GM12878 (cell line): ENCODE results near the gene PSG2. TPM values are rescaled to one million over a fixed set of nuclear protein-coding genes. Genes with fewer than 3 reads are reported as not detected.
"Not testable (repeated sequence)": the region's sequence is repeated elsewhere in the genome, so short reads cannot be mapped to it uniquely, and the experiment has no call there.

Source experiments
- ATAC-seq: fragments of 200-7000 bp; cut with Tn5 transposase; 3 replicates; pipeline ENCODE4 v1.9.1; 2020; ENCODE audit warnings: mild to moderate bottlenecking, moderate library complexity
- BruUV-seq: library from RNA; stranded (reverse); fragments of 400-500 nt; replicated peaks from 2 replicates; lab custom pipeline; 2021; lab: Mats Ljungman, UMichigan
- CTCF ChIA-PET: fragments of 300-600 bp; sonication (Branson Sonifier 250); formaldehyde crosslinking; extraction: SDS; loops from one replicate; lab custom pipeline; 2021; ENCODE audit warnings: inconsistent platforms; lab: Yijun Ruan, JAX
- POLR2A ChIA-PET: fragments of 350-600 bp; formaldehyde crosslinking; extraction: SDS; loops from one replicate; lab custom pipeline; 2021; ENCODE audit warnings: inconsistent platforms; lab: Charles Lee
- RAD21 ChIA-PET: fragments of 300-600 bp; sonication (Branson Sonifier 250); formaldehyde crosslinking; loops from one replicate; lab custom pipeline; 2023; ENCODE audit warnings: antibody characterized with exemption; ENCODE audit not compliant: unreplicated experiment; lab: Charles Lee
- SMC1A ChIA-PET: fragments of 300-600 bp; sonication (Branson Sonifier 250); formaldehyde crosslinking; loops from one replicate; lab custom pipeline; 2023; ENCODE audit not compliant: unreplicated experiment, uncharacterized antibody; lab: Charles Lee
- DNase-seq: peaks from one replicate; pipeline ENCODE4 v3.0.0-alpha.2; 2011; ENCODE audit warnings: low read depth, low spot score
- FAIRE-seq: peaks from 3 replicates; lab custom pipeline; 2011; peaks lifted over from hg19 to GRCh38; lab: Jason Lieb, UNC
- H2AFZ ChIP-seq: 2 replicates; pipeline ENCODE4 v1.6.0; 2011; ENCODE audit warnings: low read depth, low read length, control low read depth; ENCODE audit not compliant: control insufficient read depth
- H3K27ac ChIP-seq: 2 replicates; pipeline ENCODE4 v1.5.1; 2011; ENCODE audit warnings: control low read depth; ENCODE audit not compliant: control insufficient read depth, insufficient read depth
- H3K27me3 ChIP-seq, 2 experiments: replicated peaks in 1 of 2; 2 replicates each; pipeline versions ENCODE4 v1.6.0 to v1.6.1; 2011; ENCODE audit warnings: low read length in 1 of 2; ENCODE audit not compliant: control insufficient read depth in 2 of 2, insufficient read depth in 2 of 2
- H3K36me3 ChIP-seq, 2 experiments: 2 replicates each; pipeline ENCODE4 v1.5.1; 2011; ENCODE audit warnings: low read length in 1 of 2; ENCODE audit not compliant: control insufficient read depth in 2 of 2, insufficient read depth in 2 of 2
- H3K4me1 ChIP-seq: 2 replicates; pipeline ENCODE4 v1.6.1; 2011; ENCODE audit warnings: mild to moderate bottlenecking, low read length, moderate library complexity, mixed read lengths; ENCODE audit not compliant: control insufficient read depth, insufficient read depth
- H3K4me2 ChIP-seq: 2 replicates; pipeline ENCODE4 v1.6.0; 2011; ENCODE audit warnings: control low read depth; ENCODE audit not compliant: control insufficient read depth, insufficient read depth
- H3K4me3 ChIP-seq: fragments of 200-600 bp; sonication (generic); 2 replicates; pipeline ENCODE4 v1.5.1; 2016
- H3K79me2 ChIP-seq: 2 replicates; pipeline ENCODE4 v1.6.0; 2011; ENCODE audit warnings: low read length; ENCODE audit not compliant: control insufficient read depth, insufficient read depth
- H3K9ac ChIP-seq: 2 replicates; pipeline ENCODE4 v1.8.0; 2011; ENCODE audit warnings: low read length, control low read depth, mixed read lengths; ENCODE audit not compliant: control insufficient read depth, insufficient read depth
- H3K9me3 ChIP-seq: replicated peaks from 3 replicates; pipeline ENCODE4 v1.5.1; 2011; ENCODE audit warnings: mild to moderate bottlenecking, low read length; ENCODE audit not compliant: control insufficient read depth, insufficient read depth
- H4K20me1 ChIP-seq: 2 replicates; pipeline ENCODE4 v1.6.0; 2011; ENCODE audit not compliant: control insufficient read depth, insufficient read depth
- BHLHE40 ChIP-seq, 2 experiments: fragments of 450-650 bp in 1 of 2; IDR thresholded peaks; 2 replicates each; pipeline ENCODE4 v1.6.1; 2011 to 2017; ENCODE audit warnings: low read depth in 2 of 2, borderline replicate concordance in 1 of 2, improper control_type of control experiment in 1 of 2, low read length in 1 of 2, mild to moderate bottlenecking in 1 of 2
- NBN ChIP-seq: fragments of 450-650 bp; IDR thresholded peaks from 2 replicates; pipeline ENCODE4 v1.6.1; 2016
- TCF7 ChIP-seq: IDR thresholded peaks from 2 replicates; pipeline ENCODE4 v1.6.1; 2014; ENCODE audit warnings: antibody characterized with exemption, borderline replicate concordance
- WGBS: methylation state at CpG from one replicate; pipeline ENCODE4 v1.1.6; 2016; ENCODE audit warnings: low lambda C conversion rate; ENCODE audit not compliant: insufficient replicate concordance, insufficient coverage; ENCODE audit errors: missing lambda C conversion rate; 5-methylcytosine and 5-hydroxymethylcytosine counted together
- in situ Hi-C: fragments of 300-500 bp; cut with MboI; formaldehyde crosslinking; loops from 9 replicates; pipeline ENCODE4 v1.14.3; 2018; ENCODE audit warnings: mixed read lengths
- intact Hi-C: fragments of 100-400 bp; cut with micrococcal nuclease; formaldehyde crosslinking; loops from one replicate; pipeline ENCODE4 v1.14.2; 2022; ENCODE audit not compliant: unreplicated experiment
- polyA plus RNA-seq, 11 experiments: library from polyadenylated mRNA; depleted of rRNA in 4 of 11; unstranded in 6 of 11; stranded (reverse) in 5 of 11; fragments of >200 nt; fragmentation: Nextera tagmentation in 4 of 11; fragmentation: Illumina TruSeq in 1 of 11; extraction: Ambion mirVana in 4 of 11; extraction: Trizol in 1 of 11; gene quantifications; 1 replicate in 1 of 11; 2 replicates in 10 of 11; pipeline versions ENCODE4 v1.2.1 to v1.2.3, GENCODE V29; 2011 to 2016; ENCODE audit warnings: inconsistent platforms in 2 of 11, missing spikeins in 2 of 11, low read depth in 1 of 11
- total RNA-seq, 4 experiments: library from RNA; depleted of rRNA in 3 of 4; stranded (reverse); fragments of >200 nt in 3 of 4; fragmentation: Illumina TruSeq in 1 of 4; extraction: Trizol in 1 of 4; gene quantifications; 2 replicates each; pipeline versions ENCODE4 v1.2.1 to v1.2.3, GENCODE V29; 2013 to 2021
- TF ChIP-seq, protein P1 (sequence below): IDR thresholded peaks from 2 replicates; pipeline ENCODE4 v1.6.1; 2011; ENCODE audit warnings: borderline replicate concordance, low read depth, mild to moderate bottlenecking, moderate library complexity, low read length; ENCODE audit not compliant: insufficient read depth, poor library complexity, severe bottlenecking
- TF ChIP-seq, protein P2 (sequence below): IDR thresholded peaks from 2 replicates; pipeline ENCODE4 v1.6.1; 2012; ENCODE audit warnings: improper control_type of control experiment, low read depth, low read length; ENCODE audit not compliant: insufficient replicate concordance
- TF ChIP-seq, protein P3 (sequence below), 3 experiments: IDR thresholded peaks in 2 of 3; conservative IDR thresholded peaks in 1 of 3; 2 replicates each; pipeline ENCODE4 v1.5.1; 2011; ENCODE audit warnings: low read depth in 3 of 3, low read length in 3 of 3, mild to moderate bottlenecking in 3 of 3, control low read depth in 2 of 3, moderate library complexity in 2 of 3, inconsistent platforms in 1 of 3, mixed read lengths in 1 of 3; ENCODE audit not compliant: control insufficient read depth in 2 of 3, insufficient read depth in 1 of 3; ENCODE audit errors: extremely low read depth in 1 of 3

The PSG2 gene
- total and polyA plus RNA-seq, 10 of the 15 experiments (the other 5 are each of a cell fraction or from before 2014, with no cell fraction given), result not detected

DNA sequence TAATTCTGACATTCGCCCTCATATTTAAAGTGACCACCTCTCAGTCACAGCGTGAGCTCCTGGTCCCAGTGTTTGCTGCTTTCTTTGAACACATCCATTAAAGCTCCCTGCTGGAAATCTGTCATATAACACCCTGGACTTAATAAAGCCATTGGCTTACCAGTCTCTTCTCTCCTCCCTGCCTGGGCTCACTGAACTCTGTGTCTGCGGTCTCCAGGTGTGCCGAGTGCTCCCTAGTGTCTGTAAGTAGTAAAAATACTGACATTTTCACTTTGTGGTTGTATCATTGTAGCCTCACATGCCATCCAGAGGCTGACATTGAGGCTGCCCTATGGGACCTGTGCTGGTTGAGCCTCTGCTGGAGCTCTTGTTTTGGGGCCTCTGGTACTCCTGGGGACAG is 53.6 kb downstream of the PSG2 start (continued):
- TF ChIP-seq, protein P1, sequence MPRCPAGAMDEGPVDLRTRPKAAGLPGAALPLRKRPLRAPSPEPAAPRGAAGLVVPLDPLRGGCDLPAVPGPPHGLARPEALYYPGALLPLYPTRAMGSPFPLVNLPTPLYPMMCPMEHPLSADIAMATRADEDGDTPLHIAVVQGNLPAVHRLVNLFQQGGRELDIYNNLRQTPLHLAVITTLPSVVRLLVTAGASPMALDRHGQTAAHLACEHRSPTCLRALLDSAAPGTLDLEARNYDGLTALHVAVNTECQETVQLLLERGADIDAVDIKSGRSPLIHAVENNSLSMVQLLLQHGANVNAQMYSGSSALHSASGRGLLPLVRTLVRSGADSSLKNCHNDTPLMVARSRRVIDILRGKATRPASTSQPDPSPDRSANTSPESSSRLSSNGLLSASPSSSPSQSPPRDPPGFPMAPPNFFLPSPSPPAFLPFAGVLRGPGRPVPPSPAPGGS, result no peak
- TF ChIP-seq, protein P2, sequence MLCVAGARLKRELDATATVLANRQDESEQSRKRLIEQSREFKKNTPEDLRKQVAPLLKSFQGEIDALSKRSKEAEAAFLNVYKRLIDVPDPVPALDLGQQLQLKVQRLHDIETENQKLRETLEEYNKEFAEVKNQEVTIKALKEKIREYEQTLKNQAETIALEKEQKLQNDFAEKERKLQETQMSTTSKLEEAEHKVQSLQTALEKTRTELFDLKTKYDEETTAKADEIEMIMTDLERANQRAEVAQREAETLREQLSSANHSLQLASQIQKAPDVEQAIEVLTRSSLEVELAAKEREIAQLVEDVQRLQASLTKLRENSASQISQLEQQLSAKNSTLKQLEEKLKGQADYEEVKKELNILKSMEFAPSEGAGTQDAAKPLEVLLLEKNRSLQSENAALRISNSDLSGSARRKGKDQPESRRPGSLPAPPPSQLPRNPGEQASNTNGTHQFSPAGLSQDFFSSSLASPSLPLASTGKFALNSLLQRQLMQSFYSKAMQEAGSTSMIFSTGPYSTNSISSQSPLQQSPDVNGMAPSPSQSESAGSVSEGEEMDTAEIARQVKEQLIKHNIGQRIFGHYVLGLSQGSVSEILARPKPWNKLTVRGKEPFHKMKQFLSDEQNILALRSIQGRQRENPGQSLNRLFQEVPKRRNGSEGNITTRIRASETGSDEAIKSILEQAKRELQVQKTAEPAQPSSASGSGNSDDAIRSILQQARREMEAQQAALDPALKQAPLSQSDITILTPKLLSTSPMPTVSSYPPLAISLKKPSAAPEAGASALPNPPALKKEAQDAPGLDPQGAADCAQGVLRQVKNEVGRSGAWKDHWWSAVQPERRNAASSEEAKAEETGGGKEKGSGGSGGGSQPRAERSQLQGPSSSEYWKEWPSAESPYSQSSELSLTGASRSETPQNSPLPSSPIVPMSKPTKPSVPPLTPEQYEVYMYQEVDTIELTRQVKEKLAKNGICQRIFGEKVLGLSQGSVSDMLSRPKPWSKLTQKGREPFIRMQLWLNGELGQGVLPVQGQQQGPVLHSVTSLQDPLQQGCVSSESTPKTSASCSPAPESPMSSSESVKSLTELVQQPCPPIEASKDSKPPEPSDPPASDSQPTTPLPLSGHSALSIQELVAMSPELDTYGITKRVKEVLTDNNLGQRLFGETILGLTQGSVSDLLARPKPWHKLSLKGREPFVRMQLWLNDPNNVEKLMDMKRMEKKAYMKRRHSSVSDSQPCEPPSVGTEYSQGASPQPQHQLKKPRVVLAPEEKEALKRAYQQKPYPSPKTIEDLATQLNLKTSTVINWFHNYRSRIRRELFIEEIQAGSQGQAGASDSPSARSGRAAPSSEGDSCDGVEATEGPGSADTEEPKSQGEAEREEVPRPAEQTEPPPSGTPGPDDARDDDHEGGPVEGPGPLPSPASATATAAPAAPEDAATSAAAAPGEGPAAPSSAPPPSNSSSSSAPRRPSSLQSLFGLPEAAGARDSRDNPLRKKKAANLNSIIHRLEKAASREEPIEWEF, result no peak
- no peak for TF ChIP-seq BHLHE40 (IDR thresholded peaks at IDR 0.05; ENCODE audit: borderline replicate concordance in 1 of 2, low read depth in 2 of 2, low read length in 1 of 2)
- TF ChIP-seq NBN, result no peak
- TF ChIP-seq TCF7, result no peak

DNA sequence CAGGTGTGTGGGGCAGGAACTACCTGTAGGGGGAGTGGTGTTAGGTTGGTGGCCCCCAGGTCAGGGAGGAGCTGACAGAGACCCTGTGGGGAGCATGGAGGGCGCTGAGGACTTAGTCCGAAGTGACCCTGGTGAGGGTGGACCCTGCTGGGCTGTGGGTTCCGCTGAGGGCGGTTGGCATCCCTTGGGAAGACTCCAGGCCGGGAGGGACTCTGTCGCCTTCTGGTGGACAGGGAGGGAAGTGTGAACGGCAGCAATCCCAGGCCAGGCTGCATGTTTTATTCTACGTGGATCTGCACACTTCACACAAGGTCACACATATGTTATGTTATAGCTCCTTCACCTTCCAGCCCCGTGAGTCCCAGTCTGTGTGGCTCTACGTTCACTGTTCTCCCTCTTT is 54.5 kb downstream of the PSG2 start:
- SMC1A ChIA-PET, H2AFZ ChIP-seq, BruUV-seq, H3K4me2 ChIP-seq, RAD21 ChIA-PET, H3K4me1 ChIP-seq, in situ Hi-C loops, FAIRE-seq, intact Hi-C loops, H3K36me3 ChIP-seq, H3K9me3 ChIP-seq, DNase-seq, H3K4me3 ChIP-seq, H4K20me1 ChIP-seq, H3K9ac ChIP-seq, CTCF ChIA-PET, H3K27me3 ChIP-seq, H3K79me2 ChIP-seq, POLR2A ChIA-PET, ATAC-seq, H3K27ac ChIP-seq: not testable (repeated sequence)
- TF ChIP-seq, protein P3, sequence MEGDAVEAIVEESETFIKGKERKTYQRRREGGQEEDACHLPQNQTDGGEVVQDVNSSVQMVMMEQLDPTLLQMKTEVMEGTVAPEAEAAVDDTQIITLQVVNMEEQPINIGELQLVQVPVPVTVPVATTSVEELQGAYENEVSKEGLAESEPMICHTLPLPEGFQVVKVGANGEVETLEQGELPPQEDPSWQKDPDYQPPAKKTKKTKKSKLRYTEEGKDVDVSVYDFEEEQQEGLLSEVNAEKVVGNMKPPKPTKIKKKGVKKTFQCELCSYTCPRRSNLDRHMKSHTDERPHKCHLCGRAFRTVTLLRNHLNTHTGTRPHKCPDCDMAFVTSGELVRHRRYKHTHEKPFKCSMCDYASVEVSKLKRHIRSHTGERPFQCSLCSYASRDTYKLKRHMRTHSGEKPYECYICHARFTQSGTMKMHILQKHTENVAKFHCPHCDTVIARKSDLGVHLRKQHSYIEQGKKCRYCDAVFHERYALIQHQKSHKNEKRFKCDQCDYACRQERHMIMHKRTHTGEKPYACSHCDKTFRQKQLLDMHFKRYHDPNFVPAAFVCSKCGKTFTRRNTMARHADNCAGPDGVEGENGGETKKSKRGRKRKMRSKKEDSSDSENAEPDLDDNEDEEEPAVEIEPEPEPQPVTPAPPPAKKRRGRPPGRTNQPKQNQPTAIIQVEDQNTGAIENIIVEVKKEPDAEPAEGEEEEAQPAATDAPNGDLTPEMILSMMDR (IDR thresholded peaks at IDR 0.05 in 2 of 3, conservative IDR thresholded peaks at IDR 0.05 in 1 of 3; ENCODE audit: control insufficient read depth in 2 of 3, extremely low read depth in 1 of 3, insufficient read depth in 1 of 3, low read depth in 3 of 3, low read length in 3 of 3), result 0 out of 6 replicates have a peak, but pooled peaks of 2 of the 3 experiments have one; percentile 1 to 9
- WGBS, result 20% methylated on average over 8 of the region's 10 CpGs

DNA sequence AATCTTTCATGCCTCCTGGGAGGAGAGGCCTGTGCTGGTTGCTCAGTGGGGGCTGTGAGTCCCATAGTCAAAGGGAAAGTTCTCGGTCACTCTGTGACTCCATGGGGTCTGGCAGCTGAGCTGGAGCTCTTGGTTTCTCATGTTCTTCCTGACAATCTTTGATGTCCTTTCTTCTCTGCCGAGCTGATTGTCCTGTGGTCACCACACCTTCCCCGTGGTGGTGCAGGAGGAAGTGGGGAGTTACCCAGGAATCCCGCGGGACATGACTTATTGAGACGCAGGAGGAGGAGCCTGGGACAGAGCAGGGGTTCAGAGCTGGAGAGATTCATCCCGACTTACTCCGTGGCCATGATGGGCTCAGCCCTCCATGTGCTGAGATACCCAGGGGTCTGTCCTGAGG is 55.4 kb downstream of the PSG2 start:
- H4K20me1 ChIP-seq, H3K4me2 ChIP-seq, H3K79me2 ChIP-seq, H3K36me3 ChIP-seq, H3K4me3 ChIP-seq, SMC1A ChIA-PET, H2AFZ ChIP-seq, RAD21 ChIA-PET, intact Hi-C loops, H3K4me1 ChIP-seq, BruUV-seq, H3K9me3 ChIP-seq, ATAC-seq, H3K27me3 ChIP-seq, POLR2A ChIA-PET, H3K9ac ChIP-seq, DNase-seq, H3K27ac ChIP-seq, in situ Hi-C loops, CTCF ChIA-PET, FAIRE-seq: not testable (repeated sequence)
- WGBS, result 34% methylated on average over 8 of the region's 8 CpGs
